Mesendoderm (in vitro differentiated cells): ENCODE data around the gene OPCML.

ENCODE experiments used
- DNase-seq: peaks from one replicate; pipeline ENCODE4 v3.0.0; 2013
- H2AK5ac ChIP-seq: 2 replicates; pipeline ENCODE4 v1.6.1; 2013; ENCODE audit warnings: low read length, inconsistent platforms
- H2BK120ac ChIP-seq: 2 replicates; pipeline ENCODE4 v1.6.1; 2013; ENCODE audit warnings: low read depth, mild to moderate bottlenecking, low read length, moderate library complexity, mixed read lengths
- H2BK15ac ChIP-seq: replicated peaks from 2 replicates; pipeline ENCODE4 v1.6.1; 2013; ENCODE audit warnings: low read depth, mild to moderate bottlenecking, moderate library complexity
- H2BK5ac ChIP-seq: 2 replicates; pipeline ENCODE4 v1.6.1; 2013; ENCODE audit warnings: low read length, inconsistent platforms
- H3K18ac ChIP-seq: 2 replicates; pipeline ENCODE4 v1.6.1; 2013; ENCODE audit warnings: mild to moderate bottlenecking, low read length, mixed read lengths
- H3K23ac ChIP-seq: one replicate; pipeline ENCODE4 v1.6.1; 2013; ENCODE audit warnings: low read length
- H3K27ac ChIP-seq: 2 replicates; pipeline ENCODE4 v1.5.1; 2013; ENCODE audit warnings: low read depth, mild to moderate bottlenecking, inconsistent platforms, low read length, moderate library complexity
- H3K27me3 ChIP-seq: 2 replicates; pipeline ENCODE4 v1.6.1; 2013; ENCODE audit warnings: low read length, control low read depth, mild to moderate bottlenecking, inconsistent platforms; ENCODE audit not compliant: insufficient read depth, poor library complexity
- H3K36me3 ChIP-seq: 2 replicates; pipeline ENCODE4 v1.6.1; 2013; ENCODE audit warnings: low read length, inconsistent platforms; ENCODE audit not compliant: control insufficient read depth, insufficient read depth
- H3K4ac ChIP-seq: one replicate; pipeline ENCODE4 v1.6.1; 2013; ENCODE audit warnings: low read depth, mild to moderate bottlenecking, low read length, moderate library complexity
- H3K4me1 ChIP-seq: 2 replicates; pipeline ENCODE4 v1.6.1; 2013; ENCODE audit warnings: low read depth, low read length, inconsistent platforms; ENCODE audit not compliant: control insufficient read depth
- H3K4me2 ChIP-seq: 2 replicates; pipeline ENCODE4 v1.6.1; 2013; ENCODE audit warnings: low read length
- H3K4me3 ChIP-seq: 2 replicates; pipeline ENCODE4 v1.5.1; 2013; ENCODE audit warnings: mild to moderate bottlenecking, low read length
- H3K56ac ChIP-seq: one replicate; pipeline ENCODE4 v1.6.1; 2013; ENCODE audit warnings: low read length
- H3K79me1 ChIP-seq: 2 replicates; pipeline ENCODE4 v1.6.1; 2013; ENCODE audit warnings: low read length, inconsistent platforms
- H3K79me2 ChIP-seq: 2 replicates; pipeline ENCODE4 v1.6.1; 2013; ENCODE audit warnings: mild to moderate bottlenecking, low read length; ENCODE audit not compliant: control insufficient read depth, insufficient read depth
- H3K9ac ChIP-seq: 2 replicates; pipeline ENCODE4 v1.6.1; 2013; ENCODE audit warnings: low read length, inconsistent platforms
- H4K5ac ChIP-seq: one replicate; pipeline ENCODE4 v1.6.1; 2013; ENCODE audit warnings: low read length
- H4K8ac ChIP-seq: one replicate; pipeline ENCODE4 v1.6.1; 2013; ENCODE audit warnings: low read depth, mild to moderate bottlenecking, control low read depth, low read length, moderate library complexity
- WGBS: extraction: QIAGEN DNeasy Blood & Tissue Kit; methylation state at CpG from one replicate; pipeline ENCODE4 v1.1.7; 2013; ENCODE audit warnings: low lambda C conversion rate, missing lambda C conversion rate; ENCODE audit not compliant: insufficient coverage; ENCODE audit errors: extremely low coverage; 5-methylcytosine and 5-hydroxymethylcytosine counted together

OPCML gene

GRCh38 chr11:132961453-132961852 is 570.8 kb downstream of the OPCML start:
- no peak overlapping the region for H3K18ac ChIP-seq
- no peak overlapping the region for H2BK120ac ChIP-seq
- no peak overlapping the region for H2AK5ac ChIP-seq
- H3K79me2 ChIP-seq, result no peaks in the 10 kb centered on the region
- no peak overlapping the region for H3K4me3 ChIP-seq
- no peak overlapping the region for H3K27ac ChIP-seq
- no peak overlapping the region for H3K23ac ChIP-seq
- H3K36me3 ChIP-seq, result no peaks in the 10 kb centered on the region
- H3K4me1 ChIP-seq, result no peaks in the 10 kb centered on the region
- H2BK5ac ChIP-seq, result no peak overlapping the region
- no peak overlapping the region for H3K56ac ChIP-seq
- no peak overlapping the region for H2BK15ac ChIP-seq
- DNase-seq, result no peak
- H4K5ac ChIP-seq, result no peak overlapping the region
- no peaks in the 10 kb centered on the region for H3K27me3 ChIP-seq
- WGBS, result no CpG with 5 or more reads among the region's 5 CpGs
- H3K79me1 ChIP-seq, result no peaks in the 10 kb centered on the region
- no peak overlapping the region for H3K4ac ChIP-seq
- H4K8ac ChIP-seq, result no peak overlapping the region
- no peak overlapping the region for H3K9ac ChIP-seq
- no peak overlapping the region for H3K4me2 ChIP-seq

- DNase-seq, result no peak
- no peaks in the 10 kb centered on the region for H3K79me1 ChIP-seq
- H3K4ac ChIP-seq, result no peak overlapping the region
- H3K4me2 ChIP-seq, result no peak overlapping the region
- H3K18ac ChIP-seq, result no peak overlapping the region
- no peaks in the 10 kb centered on the region for H3K36me3 ChIP-seq
- H3K27ac ChIP-seq, result no peak overlapping the region
- no peaks in the 10 kb centered on the region for H3K27me3 ChIP-seq
- H3K23ac ChIP-seq, result no peak overlapping the region
- H2AK5ac ChIP-seq, result no peak overlapping the region
- H2BK5ac ChIP-seq, result no peak overlapping the region
- WGBS, result no CpG with 5 or more reads among the region's 21 CpGs
- H3K4me3 ChIP-seq, result no peak overlapping the region
- no peaks in the 10 kb centered on the region for H3K79me2 ChIP-seq
- no peak overlapping the region for H3K56ac ChIP-seq
- no peak overlapping the region for H4K5ac ChIP-seq
- no peak overlapping the region for H2BK15ac ChIP-seq
- no peak overlapping the region for H2BK120ac ChIP-seq
- no peak overlapping the region for H3K9ac ChIP-seq
- H4K8ac ChIP-seq, result no peak overlapping the region
- no peaks in the 10 kb centered on the region for H3K4me1 ChIP-seq
Observed at GRCh38 chr11:132960273-132961078, 571.8 kb downstream of the OPCML start.

- H3K4me3 ChIP-seq, result no peak overlapping the region
- H2BK15ac ChIP-seq, result no peak overlapping the region
- no peak overlapping the region for H3K4ac ChIP-seq
- H3K4me1 ChIP-seq, result no peaks in the 10 kb centered on the region
- H4K5ac ChIP-seq, result no peak overlapping the region
- H3K79me1 ChIP-seq, result no peaks in the 10 kb centered on the region
- H3K23ac ChIP-seq, result no peak overlapping the region
- H3K4me2 ChIP-seq, result no peak overlapping the region
- H3K56ac ChIP-seq, result no peak overlapping the region
- WGBS, result no CpG with 5 or more reads among the region's 3 CpGs
- no peak overlapping the region for H2AK5ac ChIP-seq
- H3K79me2 ChIP-seq, result no peaks in the 10 kb centered on the region
- no peak overlapping the region for H4K8ac ChIP-seq
- no peak overlapping the region for H3K9ac ChIP-seq
- no peak overlapping the region for H3K18ac ChIP-seq
- H2BK5ac ChIP-seq, result no peak overlapping the region
- DNase-seq, result no peak
- no peak overlapping the region for H2BK120ac ChIP-seq
- H3K27ac ChIP-seq, result no peak overlapping the region
- H3K36me3 ChIP-seq, result no peaks in the 10 kb centered on the region
- no peaks in the 10 kb centered on the region for H3K27me3 ChIP-seq
Observed at GRCh38 chr11:132959693-132960092, 572.6 kb downstream of the OPCML start.

GRCh38 chr11:132957881-132958280 is 574.4 kb downstream of the OPCML start:
- Histone ChIP-seq H3K18ac (no peak overlapping the region), H2BK15ac (no peak overlapping the region), H3K4ac (no peak overlapping the region), H3K36me3 (no peaks in the 10 kb centered on the region), H3K56ac (no peak overlapping the region), H4K8ac (no peak overlapping the region), H4K5ac (no peak overlapping the region), H3K4me2 (no peak overlapping the region), H2BK120ac (no peak overlapping the region), H2AK5ac (no peak overlapping the region), H3K79me2 (no peaks in the 10 kb centered on the region), H3K9ac (no peak overlapping the region), H3K27me3 (no peaks in the 10 kb centered on the region), H3K4me1 (no peaks in the 10 kb centered on the region), H3K4me3 (no peak overlapping the region), H3K23ac (no peak overlapping the region), H2BK5ac (no peak overlapping the region), H3K27ac (no peak overlapping the region), H3K79me1 (no peaks in the 10 kb centered on the region)
- no peak for DNase-seq
- WGBS, result no CpG with 5 or more reads among the region's 2 CpGs

- Histone ChIP-seq H3K18ac (no peak overlapping the region), H3K4me2 (no peak overlapping the region), H2BK5ac (no peak overlapping the region), H3K23ac (no peak overlapping the region), H2AK5ac (no peak overlapping the region), H4K8ac (no peak overlapping the region), H3K4me3 (no peak overlapping the region), H3K36me3 (no peaks in the 10 kb centered on the region), H3K27ac (no peak overlapping the region), H4K5ac (no peak overlapping the region), H3K4me1 (no peaks in the 10 kb centered on the region), H3K27me3 (no peaks in the 10 kb centered on the region), H3K9ac (no peak overlapping the region), H2BK15ac (no peak overlapping the region), H3K56ac (no peak overlapping the region), H3K4ac (no peak overlapping the region), H3K79me1 (no peaks in the 10 kb centered on the region), H2BK120ac (no peak overlapping the region), H3K79me2 (no peaks in the 10 kb centered on the region)
- WGBS, result no CpG with 5 or more reads among the region's 1 CpG
- DNase-seq, result no peak
Observed at GRCh38 chr11:132948252-132948651, 584.0 kb downstream of the OPCML start.

- H3K4ac ChIP-seq, result no peak overlapping the region
- no peaks in the 10 kb centered on the region for H3K79me1 ChIP-seq
- H4K5ac ChIP-seq, result no peak overlapping the region
- H2BK5ac ChIP-seq, result no peak overlapping the region
- H2BK15ac ChIP-seq, result no peak overlapping the region
- H4K8ac ChIP-seq, result no peak overlapping the region
- H2BK120ac ChIP-seq, result no peak overlapping the region
- peak overlapping the region; percentile 66 for H3K9ac ChIP-seq
- H3K27me3 ChIP-seq, result no peaks in the 10 kb centered on the region
- no peak overlapping the region for H2AK5ac ChIP-seq
- H3K4me2 ChIP-seq, result peak overlapping the region; percentile 95
- WGBS, result no CpG with 5 or more reads among the region's 9 CpGs
- no peak overlapping the region for H3K18ac ChIP-seq
- H3K36me3 ChIP-seq, result no peaks in the 10 kb centered on the region
- peak overlapping the region; percentile 77 for H3K56ac ChIP-seq
- H3K4me3 ChIP-seq, result peak overlapping the region; percentile 59
- H3K27ac ChIP-seq, result no peak overlapping the region
- H3K79me2 ChIP-seq, result no peaks in the 10 kb centered on the region
- H3K23ac ChIP-seq, result no peak overlapping the region
- no peaks in the 10 kb centered on the region for H3K4me1 ChIP-seq
- no peak for DNase-seq
Observed at GRCh38 chr11:132944569-132944944, 587.7 kb downstream of the OPCML start.
